B cell (primary cell): ENCODE results near the gene PGLYRP2. TPM values are rescaled to one million over a fixed set of nuclear protein-coding genes. Genes with fewer than 3 reads are reported as not detected.

ENCODE experiments used
- ATAC-seq: fragments of 200-7000 bp; cut with Tn5 transposase; one replicate; pipeline ENCODE4 v1.10.0; 2021; ENCODE audit warnings: low read depth, mild to moderate bottlenecking, moderate number of reproducible peaks, moderate library complexity
- CTCF ChIA-PET: fragments of 350-600 bp; sonication (Branson Sonifier 250); formaldehyde crosslinking; loops from one replicate; lab custom pipeline; 2021; ENCODE audit warnings: antibody characterized with exemption, inconsistent platforms; lab: Charles Lee
- POLR2A ChIA-PET: fragments of 350-600 bp; sonication (Branson Sonifier 250); formaldehyde crosslinking; loops from one replicate; lab custom pipeline; 2021; ENCODE audit warnings: antibody characterized with exemption; lab: Charles Lee
- DNase-seq: peaks from one replicate; pipeline ENCODE4 v3.0.0; 2013
- H2AFZ ChIP-seq: 2 replicates; pipeline ENCODE4 v1.6.1; 2012; ENCODE audit warnings: mild to moderate bottlenecking, low read depth, low read length; ENCODE audit not compliant: insufficient read depth, poor library complexity, severe bottlenecking
- H3K27ac ChIP-seq, 2 donors: 1 replicate in 1 of 2; 2 replicates in 1 of 2; pipeline ENCODE4 v1.5.1; 2012 to 2013; ENCODE audit warnings: low read length in 2 of 2, mild to moderate bottlenecking in 2 of 2, moderate library complexity in 1 of 2
- H3K27me3 ChIP-seq, 4 experiments: fragments of 200-600 bp in 1 of 4; sonication (generic) in 1 of 4; replicated peaks in 1 of 4; 1 replicate in 2 of 4; 2 replicates in 2 of 4; pipeline versions ENCODE4 v1.6.1 to v1.7.0; 2013 to 2016; ENCODE audit warnings: low read length in 3 of 4, mild to moderate bottlenecking in 2 of 4, mixed read lengths in 1 of 4, moderate library complexity in 1 of 4; ENCODE audit not compliant: insufficient read depth in 4 of 4, control insufficient read depth in 3 of 4; ENCODE audit errors: control extremely low read depth in 1 of 4
- H3K36me3 ChIP-seq, 2 experiments: replicated peaks in 1 of 2; 1 replicate in 1 of 2; 2 replicates in 1 of 2; pipeline versions ENCODE4 v1.6.1 to v1.7.1; 2013; ENCODE audit warnings: low read length in 1 of 2; ENCODE audit not compliant: insufficient read depth in 2 of 2, control insufficient read depth in 1 of 2; ENCODE audit errors: control extremely low read depth in 1 of 2, extremely low read depth in 1 of 2
- H3K4me1 ChIP-seq, 2 donors: fragments of 200-600 bp in 1 of 2; sonication (generic) in 1 of 2; 1 replicate in 1 of 2; 2 replicates in 1 of 2; pipeline versions ENCODE4 v1.5.1 to v1.6.1; 2013 to 2017; ENCODE audit warnings: low read length in 2 of 2; ENCODE audit not compliant: control insufficient read depth in 2 of 2, insufficient read depth in 2 of 2
- H3K4me2 ChIP-seq: replicated peaks from 2 replicates; pipeline ENCODE3; 2012; ENCODE audit warnings: mild to moderate bottlenecking, low read depth, low read length; ENCODE audit not compliant: poor library complexity, severe bottlenecking
- H3K4me3 ChIP-seq, 5 experiments: fragments of 200-600 bp in 1 of 5; sonication (generic) in 1 of 5; 1 replicate in 3 of 5; 2 replicates in 2 of 5; pipeline versions ENCODE4 v1.5.1 to v1.7.0; 2011 to 2016; ENCODE audit warnings: low read length in 4 of 5, mild to moderate bottlenecking in 4 of 5, low read depth in 2 of 5, control low read depth in 1 of 5, moderate library complexity in 1 of 5; ENCODE audit not compliant: insufficient read depth in 1 of 5; ENCODE audit errors: control extremely low read depth in 1 of 5, extremely low read depth in 1 of 5
- H3K79me2 ChIP-seq: fragments of 200-600 bp; sonication (generic); one replicate; pipeline ENCODE4 v1.6.0; 2016; ENCODE audit warnings: low read length; ENCODE audit not compliant: control insufficient read depth, insufficient read depth
- H3K9ac ChIP-seq: fragments of 200-600 bp; sonication (generic); 2 replicates; pipeline ENCODE4 v1.6.1; 2017; ENCODE audit warnings: mild to moderate bottlenecking, low read length, moderate library complexity
- H3K9me3 ChIP-seq, 3 donors: one replicate each; pipeline versions ENCODE4 v1.6.1 to v1.7.1; 2013; ENCODE audit warnings: low read length in 2 of 3; ENCODE audit not compliant: control insufficient read depth in 2 of 3, insufficient read depth in 1 of 3; ENCODE audit errors: control extremely low read depth in 1 of 3
- H4K20me1 ChIP-seq: 2 replicates; pipeline ENCODE4 v1.6.0; 2012; ENCODE audit warnings: mild to moderate bottlenecking, low read length; ENCODE audit not compliant: insufficient read depth, control insufficient read depth, poor library complexity, severe bottlenecking
- H3K27ac Mint-ChIP-seq: one replicate; pipeline ENCODE4 v1.8.0; 2021; ENCODE audit warnings: mixed read lengths
- H3K27me3 Mint-ChIP-seq: one replicate; pipeline ENCODE4 v1.8.0; 2021; ENCODE audit warnings: mixed read lengths
- H3K4me1 Mint-ChIP-seq: one replicate; pipeline ENCODE4 v1.8.0; 2021; ENCODE audit warnings: mixed read lengths
- H3K4me3 Mint-ChIP-seq: one replicate; pipeline ENCODE4 v1.8.0; 2021; ENCODE audit warnings: mixed read lengths
- H3K9me3 Mint-ChIP-seq: one replicate; pipeline ENCODE4 v1.8.0; 2022; ENCODE audit warnings: mixed read lengths; ENCODE audit not compliant: insufficient read depth
- EZH2 ChIP-seq: IDR thresholded peaks from 2 replicates; pipeline ENCODE4 v1.6.1; 2012; ENCODE audit warnings: borderline replicate concordance, low read depth, mild to moderate bottlenecking, moderate library complexity, low read length; ENCODE audit not compliant: insufficient read depth, poor library complexity, severe bottlenecking
- WGBS: methylation state at CpG from one replicate; pipeline ENCODE4 v1.1.5; 2013; ENCODE audit warnings: missing lambda C conversion rate; ENCODE audit not compliant: insufficient coverage; 5-methylcytosine and 5-hydroxymethylcytosine counted together
- intact Hi-C: fragments of 100-400 bp; cut with micrococcal nuclease; formaldehyde crosslinking; loops from one replicate; pipeline ENCODE4 v1.10.0; 2022
- polyA plus RNA-seq: library from polyadenylated mRNA; depleted of rRNA; stranded (reverse); fragments of >200 nt; gene quantifications from 2 replicates; pipeline ENCODE4 v1.2.3, GENCODE V29; 2012
- total RNA-seq, 2 donors: library from RNA; stranded (reverse); fragments of 120-200 nt in 1 of 2; gene quantifications; 1 replicate in 1 of 2; 2 replicates in 1 of 2; pipeline versions ENCODE4 v1.2.3 to v1.2.4, GENCODE V29; 2013 to 2022
- TF ChIP-seq, protein P1 (sequence below): fragments of 200-600 bp; IDR thresholded peaks from one replicate; pipeline ENCODE4 v1.8.0; 2022; ENCODE audit warnings: antibody characterized with exemption, mild to moderate bottlenecking

The PGLYRP2 gene
- total and polyA plus RNA-seq, 2 donors (not counting 1 experiment from before 2014, with no cell fraction given): not detected

DNA sequence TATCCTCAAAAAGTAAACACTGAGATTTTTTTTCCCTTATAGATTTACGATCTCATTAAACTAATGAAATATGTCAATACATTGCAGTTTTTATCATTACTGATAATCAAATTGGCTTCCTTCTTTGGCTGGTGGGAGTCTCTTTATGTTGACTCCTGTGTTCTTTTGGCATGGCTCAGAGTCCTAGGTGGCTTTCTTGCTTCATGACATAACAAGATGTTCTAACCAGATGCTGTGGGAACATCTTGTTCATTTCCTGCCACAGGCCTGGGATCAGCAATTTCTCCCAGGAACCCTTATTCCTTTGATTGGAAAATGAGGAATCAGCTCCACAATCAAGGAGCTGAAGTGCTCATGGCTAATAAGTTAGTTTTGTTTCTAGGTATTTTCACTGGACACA is 15.8 kb upstream of the PGLYRP2 start:
- intact Hi-C loops: no loop called here

GRCh38 chr19:15488489-15489226 is 9.4 kb upstream of the PGLYRP2 start:
- Histone ChIP-seq H3K79me2 (no peaks in the 10 kb centered on the region), H3K27ac (no peak overlapping the region), H3K4me3 (no peak overlapping the region), H3K9me3 (peaks cover 0 to 15% (median 6%) of the 10 kb centered on the region in 3 donors), H2AFZ (no peak overlapping the region), H3K4me2 (no peak overlapping the region), H3K4me1 (no peaks in the 10 kb centered on the region), H3K9ac (no peak overlapping the region), H4K20me1 (no peaks in the 10 kb centered on the region), H3K36me3 (no peaks in the 10 kb centered on the region), H3K27me3 (no peaks in the 10 kb centered on the region)
- Mint-ChIP-seq H3K27me3 (peaks cover 12% of the 10 kb centered on the region), H3K4me3 (no peak overlapping the region), H3K4me1 (no peaks in the 10 kb centered on the region), H3K9me3 (no peaks in the 10 kb centered on the region), H3K27ac (no peak overlapping the region)
- TF ChIP-seq, protein P1, sequence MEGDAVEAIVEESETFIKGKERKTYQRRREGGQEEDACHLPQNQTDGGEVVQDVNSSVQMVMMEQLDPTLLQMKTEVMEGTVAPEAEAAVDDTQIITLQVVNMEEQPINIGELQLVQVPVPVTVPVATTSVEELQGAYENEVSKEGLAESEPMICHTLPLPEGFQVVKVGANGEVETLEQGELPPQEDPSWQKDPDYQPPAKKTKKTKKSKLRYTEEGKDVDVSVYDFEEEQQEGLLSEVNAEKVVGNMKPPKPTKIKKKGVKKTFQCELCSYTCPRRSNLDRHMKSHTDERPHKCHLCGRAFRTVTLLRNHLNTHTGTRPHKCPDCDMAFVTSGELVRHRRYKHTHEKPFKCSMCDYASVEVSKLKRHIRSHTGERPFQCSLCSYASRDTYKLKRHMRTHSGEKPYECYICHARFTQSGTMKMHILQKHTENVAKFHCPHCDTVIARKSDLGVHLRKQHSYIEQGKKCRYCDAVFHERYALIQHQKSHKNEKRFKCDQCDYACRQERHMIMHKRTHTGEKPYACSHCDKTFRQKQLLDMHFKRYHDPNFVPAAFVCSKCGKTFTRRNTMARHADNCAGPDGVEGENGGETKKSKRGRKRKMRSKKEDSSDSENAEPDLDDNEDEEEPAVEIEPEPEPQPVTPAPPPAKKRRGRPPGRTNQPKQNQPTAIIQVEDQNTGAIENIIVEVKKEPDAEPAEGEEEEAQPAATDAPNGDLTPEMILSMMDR: no peak
- TF ChIP-seq EZH2: no peak
- POLR2A ChIA-PET: interaction anchor here (0.6 kb wide), 1 partner anchor 35 kb away, joined by 3 read pairs; no protein-coding TSS in a partner anchor
- ATAC-seq (no peak), DNase-seq (no peak)
- intact Hi-C loops: no loop called here
- CTCF ChIA-PET: no interaction called here
- WGBS: 95% methylated on average over 8 of the region's 13 CpGs

More for the DNA sequence above, 15.8 kb upstream of the PGLYRP2 start:
- H3K4me2 ChIP-seq: no peak overlapping the region
- H3K4me3 Mint-ChIP-seq: no peak overlapping the region
- H3K27ac ChIP-seq: no peak overlapping the region
- no peak overlapping the region for H3K9ac ChIP-seq
- no peak for TF ChIP-seq EZH2
- TF ChIP-seq, protein P1: no peak
- POLR2A ChIA-PET: no interaction called here
- no CpG with 5 or more reads among the region's 1 CpG for WGBS
- H3K27me3 Mint-ChIP-seq: peaks cover 10% of the 10 kb centered on the region
- H3K79me2 ChIP-seq: no peaks in the 10 kb centered on the region
- H3K4me3 ChIP-seq: no peak overlapping the region
- H3K27ac Mint-ChIP-seq: no peak overlapping the region
- CTCF ChIA-PET: no interaction called here
- H3K36me3 ChIP-seq: no peaks in the 10 kb centered on the region
- no peak overlapping the region for H2AFZ ChIP-seq
- H3K4me1 Mint-ChIP-seq: no peaks in the 10 kb centered on the region
- no peaks in the 10 kb centered on the region for H3K27me3 ChIP-seq
- no peaks in the 10 kb centered on the region for H3K9me3 Mint-ChIP-seq
- no peak for ATAC-seq
- no peaks in the 10 kb centered on the region for H4K20me1 ChIP-seq
- no peak for DNase-seq
- no peaks in the 10 kb centered on the region for H3K4me1 ChIP-seq
- peaks cover 0 to 4% (median 0%) of the 10 kb centered on the region in 3 donors for H3K9me3 ChIP-seq
